Panc1 (cell line): ENCODE results near the gene UBAP2.

Experiments used
- POLR2AphosphoS5 ChIP-seq: IDR thresholded peaks from 2 replicates; pipeline ENCODE4 v1.6.1; 2012; ENCODE audit warnings: mild to moderate bottlenecking, low read depth, low read length, moderate library complexity
- TF ChIP-seq, protein P1 (sequence below): fragments of 450-650 bp; IDR thresholded peaks from 2 replicates; pipeline ENCODE4 v1.5.1; 2017; ENCODE audit warnings: mild to moderate bottlenecking
- TF ChIP-seq, protein P2 (sequence below), 2 experiments: IDR thresholded peaks; 2 replicates each; pipeline ENCODE4 v1.6.1; 2011 to 2012; ENCODE audit warnings: low read depth in 2 of 2, control low read depth in 1 of 2, low read length in 1 of 2, mild to moderate bottlenecking in 1 of 2, moderate library complexity in 1 of 2; ENCODE audit not compliant: insufficient read depth in 1 of 2

DNA sequence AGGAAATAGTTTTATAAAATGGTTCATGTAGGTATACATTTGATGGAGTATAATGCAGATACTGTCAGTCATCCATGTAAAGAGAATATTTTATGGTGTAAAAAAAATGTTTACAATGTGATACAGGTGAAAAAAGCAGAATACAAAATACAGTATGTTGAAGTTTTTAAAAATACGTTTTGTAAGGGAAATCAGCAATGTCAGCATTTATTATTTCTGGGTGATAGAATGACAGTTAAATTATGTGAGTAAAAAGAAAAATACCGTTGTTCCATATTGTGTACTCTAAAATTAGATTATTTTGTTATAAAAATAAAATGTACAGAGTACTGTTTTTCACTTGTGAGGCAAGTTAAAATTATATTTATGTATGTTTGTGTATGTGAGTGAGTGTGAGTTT, 162.7 kb downstream of the UBAP2 start:
- TF ChIP-seq, protein P1, sequence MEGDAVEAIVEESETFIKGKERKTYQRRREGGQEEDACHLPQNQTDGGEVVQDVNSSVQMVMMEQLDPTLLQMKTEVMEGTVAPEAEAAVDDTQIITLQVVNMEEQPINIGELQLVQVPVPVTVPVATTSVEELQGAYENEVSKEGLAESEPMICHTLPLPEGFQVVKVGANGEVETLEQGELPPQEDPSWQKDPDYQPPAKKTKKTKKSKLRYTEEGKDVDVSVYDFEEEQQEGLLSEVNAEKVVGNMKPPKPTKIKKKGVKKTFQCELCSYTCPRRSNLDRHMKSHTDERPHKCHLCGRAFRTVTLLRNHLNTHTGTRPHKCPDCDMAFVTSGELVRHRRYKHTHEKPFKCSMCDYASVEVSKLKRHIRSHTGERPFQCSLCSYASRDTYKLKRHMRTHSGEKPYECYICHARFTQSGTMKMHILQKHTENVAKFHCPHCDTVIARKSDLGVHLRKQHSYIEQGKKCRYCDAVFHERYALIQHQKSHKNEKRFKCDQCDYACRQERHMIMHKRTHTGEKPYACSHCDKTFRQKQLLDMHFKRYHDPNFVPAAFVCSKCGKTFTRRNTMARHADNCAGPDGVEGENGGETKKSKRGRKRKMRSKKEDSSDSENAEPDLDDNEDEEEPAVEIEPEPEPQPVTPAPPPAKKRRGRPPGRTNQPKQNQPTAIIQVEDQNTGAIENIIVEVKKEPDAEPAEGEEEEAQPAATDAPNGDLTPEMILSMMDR = no peak
- TF ChIP-seq POLR2AphosphoS5 = no peak
- TF ChIP-seq, protein P2, sequence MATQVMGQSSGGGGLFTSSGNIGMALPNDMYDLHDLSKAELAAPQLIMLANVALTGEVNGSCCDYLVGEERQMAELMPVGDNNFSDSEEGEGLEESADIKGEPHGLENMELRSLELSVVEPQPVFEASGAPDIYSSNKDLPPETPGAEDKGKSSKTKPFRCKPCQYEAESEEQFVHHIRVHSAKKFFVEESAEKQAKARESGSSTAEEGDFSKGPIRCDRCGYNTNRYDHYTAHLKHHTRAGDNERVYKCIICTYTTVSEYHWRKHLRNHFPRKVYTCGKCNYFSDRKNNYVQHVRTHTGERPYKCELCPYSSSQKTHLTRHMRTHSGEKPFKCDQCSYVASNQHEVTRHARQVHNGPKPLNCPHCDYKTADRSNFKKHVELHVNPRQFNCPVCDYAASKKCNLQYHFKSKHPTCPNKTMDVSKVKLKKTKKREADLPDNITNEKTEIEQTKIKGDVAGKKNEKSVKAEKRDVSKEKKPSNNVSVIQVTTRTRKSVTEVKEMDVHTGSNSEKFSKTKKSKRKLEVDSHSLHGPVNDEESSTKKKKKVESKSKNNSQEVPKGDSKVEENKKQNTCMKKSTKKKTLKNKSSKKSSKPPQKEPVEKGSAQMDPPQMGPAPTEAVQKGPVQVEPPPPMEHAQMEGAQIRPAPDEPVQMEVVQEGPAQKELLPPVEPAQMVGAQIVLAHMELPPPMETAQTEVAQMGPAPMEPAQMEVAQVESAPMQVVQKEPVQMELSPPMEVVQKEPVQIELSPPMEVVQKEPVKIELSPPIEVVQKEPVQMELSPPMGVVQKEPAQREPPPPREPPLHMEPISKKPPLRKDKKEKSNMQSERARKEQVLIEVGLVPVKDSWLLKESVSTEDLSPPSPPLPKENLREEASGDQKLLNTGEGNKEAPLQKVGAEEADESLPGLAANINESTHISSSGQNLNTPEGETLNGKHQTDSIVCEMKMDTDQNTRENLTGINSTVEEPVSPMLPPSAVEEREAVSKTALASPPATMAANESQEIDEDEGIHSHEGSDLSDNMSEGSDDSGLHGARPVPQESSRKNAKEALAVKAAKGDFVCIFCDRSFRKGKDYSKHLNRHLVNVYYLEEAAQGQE (IDR thresholded peaks at IDR 0.05; ENCODE audit: insufficient read depth in 1 of 2, low read depth in 2 of 2, low read length in 1 of 2) = no peak
